GM18870 (cell line): ENCODE results near the gene C3orf52.
A peak's percentile ranks its signal among the peaks of the same experiment; 100 is the strongest.

Experiments used
- ATAC-seq: cut with Tn5 transposase; IDR thresholded peaks from one replicate; pipeline ENCODE4 v1.9.1; 2021; ENCODE audit warnings: moderate library complexity; ENCODE audit not compliant: unreplicated experiment

C3orf52 gene

DNA sequence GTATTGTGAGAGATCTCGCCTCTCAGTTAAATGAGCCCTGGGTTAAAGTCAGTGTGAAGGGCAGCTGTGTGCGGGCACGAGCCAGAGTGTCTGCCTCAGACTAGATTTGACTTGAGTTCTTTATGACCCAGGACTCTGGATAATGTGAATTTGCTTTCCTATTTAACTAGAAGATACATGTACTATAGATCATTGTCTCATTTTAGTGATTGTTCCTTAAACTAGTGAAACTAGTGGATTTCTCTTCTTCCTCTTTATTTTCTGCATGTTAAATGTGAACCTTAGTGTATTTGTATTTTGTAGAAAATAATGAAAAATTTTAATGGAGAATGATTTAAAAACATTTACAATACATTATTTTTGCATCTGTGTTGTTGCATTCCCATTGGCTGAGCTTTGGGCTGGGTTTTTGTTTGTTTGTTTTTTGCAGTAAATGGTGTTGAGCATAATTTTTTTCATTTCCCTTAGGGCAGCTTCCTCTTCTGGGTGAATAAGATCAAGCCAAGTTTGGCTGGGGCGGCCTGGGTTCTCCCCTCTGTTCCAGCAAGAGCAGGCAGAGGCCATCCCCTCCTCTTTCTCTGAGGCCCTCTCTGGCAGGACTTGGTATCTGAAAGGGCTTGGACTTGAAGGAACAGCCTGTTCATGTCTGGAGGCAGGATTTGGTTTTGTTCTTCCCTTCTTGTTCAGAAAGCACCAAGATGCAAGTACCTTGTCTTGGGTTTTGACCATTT lies 31.8 kb downstream of the C3orf52 start:
- ATAC-seq: no peak

DNA sequence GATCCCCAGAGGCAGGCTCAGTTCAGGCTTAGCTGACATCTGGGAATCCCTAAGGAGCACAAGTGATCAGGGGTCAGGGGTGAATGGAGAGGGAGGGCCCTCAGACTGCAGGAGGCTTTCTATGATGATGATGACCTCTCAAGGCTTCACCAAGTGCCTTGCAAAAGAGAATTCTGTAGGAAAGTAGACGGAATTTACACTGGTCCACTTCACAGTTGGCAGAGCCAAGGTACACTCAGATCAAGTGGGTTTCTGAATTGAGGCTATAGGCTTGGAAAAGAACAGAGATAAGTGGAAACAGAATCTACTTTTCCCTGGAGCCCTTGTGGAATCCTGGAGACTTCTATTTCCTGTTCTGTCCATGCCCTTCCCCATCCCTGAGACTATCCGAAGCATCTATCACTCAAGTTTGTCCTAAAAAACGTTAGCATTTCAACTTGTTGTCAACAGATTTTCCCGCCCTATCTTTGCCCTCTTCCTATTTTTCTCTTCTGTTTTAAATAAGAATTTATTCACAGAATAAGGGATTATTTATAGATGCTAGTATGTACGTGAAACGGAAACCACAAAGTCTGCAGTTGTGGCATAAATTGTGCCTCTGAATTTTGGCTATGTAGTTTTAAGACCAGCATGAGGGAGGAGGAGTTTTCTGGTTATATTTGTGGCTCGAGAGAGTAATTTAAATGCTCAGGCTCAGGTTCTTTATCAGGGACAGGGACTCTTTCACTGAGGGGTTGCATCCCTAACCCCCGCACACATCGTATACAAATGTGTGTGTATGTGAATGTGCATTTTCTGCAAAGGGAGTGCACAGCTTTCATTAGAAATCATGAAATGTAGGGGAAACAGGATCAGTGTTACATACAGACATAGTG lies 34.0 kb downstream of the C3orf52 start:
- no peak for ATAC-seq

DNA sequence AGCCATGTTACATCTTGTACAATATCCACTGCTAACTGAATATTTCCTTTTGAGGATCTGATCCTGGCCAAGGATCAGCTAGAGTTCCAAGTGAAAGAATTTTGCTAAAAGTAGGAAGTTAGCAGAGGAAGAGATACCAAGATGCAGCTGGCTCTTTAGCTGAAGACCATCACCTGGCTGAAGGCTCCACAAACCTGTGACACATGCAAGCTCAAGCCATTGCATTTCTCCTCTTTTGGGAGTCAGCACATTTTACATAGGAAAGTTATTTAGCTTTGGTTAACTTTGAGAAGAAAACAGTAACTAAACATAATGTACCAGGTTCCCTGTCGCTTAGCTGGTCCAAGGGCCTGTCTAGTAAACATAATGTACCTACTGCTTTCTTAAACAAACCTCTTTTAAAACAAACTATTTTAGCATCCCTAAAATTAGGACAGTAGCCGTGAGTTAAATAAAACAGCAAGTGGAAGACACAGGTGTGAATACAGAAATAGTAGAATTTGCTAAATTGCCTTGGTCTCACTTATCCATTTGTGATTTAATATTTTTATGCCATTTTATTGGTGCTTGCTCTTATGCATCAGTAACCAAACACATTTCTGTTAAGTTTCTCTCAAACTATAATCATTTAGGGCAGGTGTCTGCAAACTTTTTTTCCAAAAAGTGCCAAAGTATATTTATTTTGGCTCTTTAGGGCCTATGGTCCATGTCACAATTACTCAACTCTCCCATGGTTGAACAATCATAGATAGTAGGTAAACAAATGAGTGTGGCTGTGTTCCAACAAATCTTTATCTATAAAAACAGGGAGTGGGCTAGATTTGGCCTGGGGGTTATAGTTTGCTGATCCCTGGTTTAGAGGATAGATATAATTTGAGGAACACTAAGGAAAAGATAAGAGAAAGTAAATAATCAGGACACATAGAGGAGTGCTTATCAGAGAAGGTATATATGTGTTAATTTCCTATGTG lies 35.7 kb downstream of the C3orf52 start:
- no peak for ATAC-seq

DNA sequence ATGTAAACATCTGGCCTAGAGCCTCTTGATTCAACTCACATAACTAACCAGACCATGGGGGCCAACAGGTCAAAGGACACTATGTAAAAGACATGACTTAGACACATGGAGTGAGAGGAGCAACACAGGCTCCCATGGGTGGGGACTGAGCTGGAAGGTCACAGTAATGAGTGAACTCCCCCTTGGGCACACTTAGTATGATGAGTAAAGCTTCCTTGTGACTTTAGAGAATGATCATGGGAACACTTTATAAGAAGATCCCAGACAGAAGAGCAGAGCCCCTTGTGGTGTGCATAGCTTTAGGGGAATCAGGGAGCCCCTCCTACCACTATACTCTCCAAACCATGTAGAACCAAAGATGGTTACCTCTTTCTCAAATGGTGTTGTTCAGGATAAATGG lies 36.7 kb downstream of the C3orf52 start:
- ATAC-seq: no peak

DNA sequence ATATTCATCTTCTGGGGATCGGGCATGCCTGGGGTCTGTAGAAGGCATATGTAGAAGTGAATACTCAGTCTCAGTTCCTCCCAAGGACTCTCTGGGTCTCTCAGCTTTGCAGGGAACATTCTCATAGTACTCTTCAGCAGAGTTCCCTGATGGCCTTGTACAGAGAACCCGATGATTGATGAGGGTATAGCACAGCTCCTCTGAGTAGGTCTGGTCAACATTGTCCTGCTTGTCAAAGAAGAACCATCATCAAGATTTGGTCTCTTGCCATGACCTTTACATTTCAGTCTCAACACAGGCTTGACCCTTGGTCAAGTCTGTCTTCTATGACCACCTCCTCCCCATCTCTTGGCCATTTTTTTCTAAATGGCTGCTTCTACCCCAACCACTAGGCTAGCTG lies 37.4 kb downstream of the C3orf52 start:
- no peak for ATAC-seq

DNA sequence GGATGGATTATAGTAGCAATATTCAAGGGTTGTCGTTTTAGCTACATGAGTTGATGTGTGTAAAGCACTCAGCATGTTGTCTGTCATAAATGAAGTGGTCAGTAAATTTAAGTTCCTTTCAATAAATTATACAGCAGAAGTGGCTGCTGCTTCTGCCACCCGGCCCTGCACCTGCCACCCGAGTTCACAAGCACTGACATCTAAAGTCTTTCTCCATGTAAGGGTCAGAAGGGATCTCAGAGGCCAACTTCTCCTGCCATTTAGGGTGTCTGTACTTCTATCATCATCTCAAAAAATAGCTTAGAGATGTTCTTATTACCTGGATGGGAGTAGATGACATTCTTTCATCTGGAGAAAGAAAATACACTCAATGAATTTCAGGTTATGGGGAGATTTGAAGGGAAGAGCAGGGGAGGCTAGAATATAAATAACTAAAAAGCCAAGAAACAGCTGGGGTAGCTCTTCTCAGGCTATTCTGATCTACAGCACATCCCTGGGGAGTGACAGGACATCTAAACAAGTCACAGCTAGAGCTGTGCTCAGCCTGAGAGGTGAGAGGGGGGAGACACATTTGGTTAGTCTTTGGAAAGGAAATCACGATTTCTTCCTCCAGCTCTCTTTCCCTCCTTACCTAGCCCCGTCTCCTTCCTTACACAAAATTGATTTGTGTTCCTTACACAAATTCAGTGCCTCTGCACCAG lies 38.9 kb downstream of the C3orf52 start:
- ATAC-seq: no peak

DNA sequence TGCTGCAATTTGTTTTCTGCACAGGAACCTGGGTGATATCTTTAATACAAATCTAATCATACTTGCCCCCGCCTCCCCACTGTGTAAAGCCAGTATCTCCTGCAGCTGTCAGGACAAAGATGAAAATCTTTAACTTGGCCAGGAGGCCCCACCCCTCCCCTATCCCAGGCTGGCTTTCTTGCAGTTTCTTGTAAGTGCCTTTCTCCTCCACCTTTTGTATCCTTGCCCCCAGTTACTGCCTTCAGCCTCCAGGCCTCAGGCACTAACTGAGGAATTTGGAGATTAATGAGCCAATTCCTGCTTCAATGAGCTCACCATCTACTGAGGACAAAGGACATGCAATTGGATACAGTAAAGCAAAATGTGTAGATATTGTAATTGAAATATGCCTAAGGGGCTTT lies 40.3 kb downstream of the C3orf52 start:
- ATAC-seq: no peak

DNA sequence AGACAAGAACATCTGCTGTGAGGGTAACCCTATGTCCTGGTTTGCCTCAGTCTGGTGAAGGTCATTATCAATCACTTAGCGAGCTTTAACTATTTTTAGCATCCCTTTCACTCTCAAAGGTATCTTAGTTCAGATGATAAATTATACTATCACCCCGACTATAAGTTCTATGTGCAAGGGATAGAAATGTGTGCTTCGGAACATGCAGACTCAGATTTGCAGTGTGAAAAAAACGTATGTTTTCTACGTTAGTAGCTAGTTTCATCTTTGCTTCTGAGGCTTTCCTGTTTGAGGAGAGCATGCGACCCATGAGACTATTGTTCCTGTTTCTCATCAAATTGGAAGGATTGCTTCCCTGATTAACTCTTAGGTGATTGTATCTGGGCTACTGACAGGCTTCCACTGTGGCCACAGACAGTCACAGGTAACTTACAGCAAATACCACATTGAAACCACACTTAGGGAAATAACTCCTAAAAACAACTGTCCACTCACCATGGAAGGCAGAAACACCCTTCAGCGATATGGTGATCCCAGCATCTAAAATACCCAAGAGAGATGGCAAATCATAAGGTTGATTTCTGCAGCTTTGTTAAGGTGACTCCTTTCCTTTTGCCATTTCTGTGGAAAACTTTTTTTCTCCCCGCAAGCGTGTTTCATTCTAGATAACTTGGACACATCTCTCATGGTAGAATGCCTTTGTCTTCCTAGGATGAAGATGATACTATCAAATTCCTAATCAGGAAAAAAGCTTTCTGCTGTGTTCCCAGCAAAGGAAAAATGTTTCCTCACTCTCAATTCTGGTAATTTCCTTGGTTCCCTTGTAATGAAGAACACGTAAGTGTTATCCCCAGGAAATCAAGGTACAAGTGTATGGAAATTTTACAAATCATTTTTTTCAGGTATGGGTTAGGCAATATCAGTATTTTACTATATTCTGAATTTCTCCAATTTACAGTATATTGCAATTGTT lies 41.6 kb downstream of the C3orf52 start:
- ATAC-seq: no peak

DNA sequence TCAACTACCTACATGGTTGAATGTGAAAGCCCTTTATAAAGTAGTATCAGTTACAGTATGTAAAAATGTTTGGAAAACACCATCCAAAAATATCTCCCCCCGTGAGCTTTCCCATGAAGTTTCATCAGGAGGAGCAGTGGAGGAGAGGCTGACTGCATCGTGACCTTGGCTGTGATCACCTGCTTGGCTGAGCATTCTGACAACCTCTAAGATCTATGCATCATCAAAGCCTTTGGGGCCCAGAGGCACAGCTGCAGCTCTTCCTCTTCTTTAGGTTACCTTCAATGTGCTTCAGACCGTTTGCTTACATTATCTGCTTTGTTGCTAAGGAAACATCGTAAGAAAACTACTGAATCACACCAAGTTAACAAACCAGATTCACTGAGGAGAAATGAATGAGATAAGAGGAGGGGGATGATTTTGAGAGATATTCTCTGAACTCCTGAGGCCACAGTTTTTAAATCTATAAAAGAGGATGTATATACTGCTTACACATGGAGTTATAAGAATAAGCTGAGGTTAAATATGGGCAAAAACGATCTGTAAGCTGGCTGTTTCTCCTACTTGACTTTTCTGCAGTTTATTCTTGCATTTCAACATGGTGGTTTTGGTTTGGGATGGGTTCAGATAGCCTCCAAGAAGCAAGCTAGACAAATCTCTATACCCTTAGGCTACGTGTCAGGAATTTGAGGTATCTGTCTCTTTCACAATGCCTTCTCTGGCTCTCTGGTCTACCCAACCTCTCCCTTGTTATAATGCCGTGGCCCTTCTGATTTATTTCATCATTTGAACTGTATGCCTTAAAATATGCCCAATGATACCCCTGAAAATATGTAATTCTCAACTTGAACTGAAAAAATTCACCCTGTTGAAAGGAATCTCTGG lies 42.9 kb downstream of the C3orf52 start:
- peak; percentile 32 for ATAC-seq

DNA sequence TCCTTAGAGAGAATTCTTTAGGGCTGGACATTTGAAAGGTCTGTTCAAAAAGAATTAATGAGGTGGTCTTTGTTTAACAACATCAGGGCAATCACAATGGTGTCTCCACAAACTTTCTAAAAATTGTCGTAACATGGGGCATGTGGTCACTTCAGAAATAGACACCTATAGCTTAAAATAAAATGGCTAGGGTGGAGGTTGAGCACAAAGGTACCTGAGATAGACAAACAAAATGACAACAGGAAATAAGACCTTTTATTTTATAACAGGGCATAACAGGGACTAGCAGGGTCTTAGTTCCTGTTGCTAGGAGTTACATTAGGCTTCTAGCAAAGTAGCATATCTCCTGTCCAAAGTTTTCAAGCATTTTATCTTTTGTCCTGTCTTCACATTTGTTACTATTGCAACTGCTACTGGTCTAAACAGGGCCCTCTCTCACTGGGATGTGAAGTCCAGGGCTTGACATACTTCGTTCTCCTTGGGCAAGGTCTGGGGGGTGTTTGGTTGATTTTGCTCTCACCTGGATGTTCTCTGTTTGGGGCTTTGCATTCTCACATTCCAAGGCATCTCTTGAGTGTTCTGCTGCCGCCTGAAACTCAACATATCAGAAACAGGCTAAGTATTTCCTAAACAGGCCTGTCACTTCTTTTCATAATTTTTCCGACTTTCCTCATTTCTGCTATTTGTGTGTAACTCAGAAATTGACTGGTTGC lies 43.9 kb downstream of the C3orf52 start:
- ATAC-seq: no peak

DNA sequence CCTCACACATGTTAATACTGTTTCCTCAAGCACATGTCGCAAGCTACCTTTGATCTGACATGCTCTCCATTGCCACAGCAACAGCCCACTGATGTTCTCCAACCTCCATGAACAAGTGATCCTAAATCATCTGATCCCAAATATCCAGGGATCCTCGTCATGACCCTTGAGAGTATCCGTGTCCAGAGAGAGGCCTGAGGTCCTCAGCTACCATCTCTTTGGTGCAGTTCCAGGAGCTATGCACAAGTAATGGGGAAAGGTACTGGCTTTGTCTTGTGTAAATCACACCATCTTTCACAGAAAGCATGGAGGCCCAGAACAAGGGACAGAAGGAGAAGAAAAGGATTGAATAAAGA lies 44.4 kb downstream of the C3orf52 start:
- ATAC-seq: no peak

DNA sequence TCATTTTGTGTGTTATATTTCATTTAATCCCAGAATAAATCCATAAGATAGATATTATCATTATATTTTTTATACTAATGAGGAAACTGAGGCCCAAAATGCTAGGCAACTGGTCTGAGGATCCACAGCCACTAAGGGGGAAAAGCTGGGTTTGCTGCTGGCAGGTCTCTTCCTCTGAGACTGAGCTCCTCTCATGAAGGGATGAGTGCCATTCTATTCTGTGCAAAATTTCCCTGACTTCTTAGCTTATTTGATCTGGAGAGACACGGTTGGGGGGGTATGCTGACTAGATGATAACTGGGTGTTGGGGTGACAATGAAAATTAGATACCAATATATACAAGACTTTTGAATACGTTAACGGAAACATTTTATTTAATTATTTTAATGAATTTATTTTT lies 44.9 kb downstream of the C3orf52 start:
- no peak for ATAC-seq

DNA sequence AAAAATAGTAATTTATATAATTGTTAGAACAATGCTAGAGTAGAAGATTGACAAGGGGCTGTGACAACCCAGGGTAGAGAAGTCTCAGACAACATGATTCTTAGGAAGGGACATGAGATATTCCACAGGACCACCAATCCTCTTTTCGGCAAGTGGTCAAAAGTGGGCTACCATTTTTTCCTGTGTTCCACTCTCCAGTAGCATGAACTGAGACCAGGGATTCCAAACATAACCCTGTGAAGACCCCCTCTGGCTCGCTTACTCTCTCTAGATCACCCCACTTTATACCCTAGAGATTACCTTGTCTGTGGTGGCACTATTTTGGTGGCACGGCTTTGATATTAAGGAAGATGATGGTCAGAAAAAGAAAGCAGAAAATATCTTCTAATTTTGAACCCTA lies 45.9 kb downstream of the C3orf52 start:
- ATAC-seq: no peak

DNA sequence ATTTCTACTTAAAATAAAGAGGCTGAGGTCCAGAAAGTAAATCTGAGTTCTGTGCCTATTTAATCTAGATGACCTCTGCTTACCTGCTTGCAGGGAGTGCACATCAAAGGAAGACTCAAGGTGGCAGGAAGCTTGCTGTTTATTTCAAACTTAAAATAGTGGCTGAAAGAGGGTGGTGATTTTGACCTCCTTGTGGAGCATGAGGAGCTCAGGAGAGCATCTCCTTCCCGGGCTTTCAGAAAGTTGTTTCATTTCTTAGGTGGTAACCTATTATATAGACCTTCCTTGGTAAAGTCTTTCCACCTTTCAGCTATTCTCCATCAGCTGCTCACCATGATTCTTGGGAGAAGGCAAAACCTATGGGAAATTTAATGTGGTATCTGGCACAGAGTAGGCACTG lies 46.4 kb downstream of the C3orf52 start:
- ATAC-seq: no peak

DNA sequence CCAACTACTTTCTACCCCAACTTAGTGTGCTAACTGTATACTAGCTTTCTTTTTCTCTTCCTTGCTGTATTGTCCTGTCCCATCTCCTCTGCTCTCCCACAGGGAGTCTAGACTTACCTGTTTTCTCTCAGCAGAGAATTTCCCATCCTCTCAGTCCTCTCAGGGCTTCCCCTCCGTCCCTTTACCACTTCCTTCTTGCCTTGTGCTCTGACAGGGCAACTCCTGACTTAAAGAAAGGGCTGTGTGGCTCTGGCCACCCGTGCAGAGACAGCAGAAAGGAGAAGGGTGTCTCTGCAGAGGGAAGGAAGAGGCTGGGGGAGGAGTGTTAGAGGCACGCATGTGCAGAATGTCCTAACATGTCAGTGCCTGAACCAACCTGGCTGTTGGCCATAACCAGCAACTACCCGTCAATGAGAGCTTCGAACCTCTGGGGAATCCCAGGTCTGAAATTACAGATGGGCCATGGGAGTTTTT lies 46.8 kb downstream of the C3orf52 start, which contains the start of gene GCSAM:
Gene GCSAM (minus strand): TSS at position 274 of the 474 bp plus-strand sequence. CDS start 128 bp downstream, at position 146.
- peak; percentile 73 for ATAC-seq

DNA sequence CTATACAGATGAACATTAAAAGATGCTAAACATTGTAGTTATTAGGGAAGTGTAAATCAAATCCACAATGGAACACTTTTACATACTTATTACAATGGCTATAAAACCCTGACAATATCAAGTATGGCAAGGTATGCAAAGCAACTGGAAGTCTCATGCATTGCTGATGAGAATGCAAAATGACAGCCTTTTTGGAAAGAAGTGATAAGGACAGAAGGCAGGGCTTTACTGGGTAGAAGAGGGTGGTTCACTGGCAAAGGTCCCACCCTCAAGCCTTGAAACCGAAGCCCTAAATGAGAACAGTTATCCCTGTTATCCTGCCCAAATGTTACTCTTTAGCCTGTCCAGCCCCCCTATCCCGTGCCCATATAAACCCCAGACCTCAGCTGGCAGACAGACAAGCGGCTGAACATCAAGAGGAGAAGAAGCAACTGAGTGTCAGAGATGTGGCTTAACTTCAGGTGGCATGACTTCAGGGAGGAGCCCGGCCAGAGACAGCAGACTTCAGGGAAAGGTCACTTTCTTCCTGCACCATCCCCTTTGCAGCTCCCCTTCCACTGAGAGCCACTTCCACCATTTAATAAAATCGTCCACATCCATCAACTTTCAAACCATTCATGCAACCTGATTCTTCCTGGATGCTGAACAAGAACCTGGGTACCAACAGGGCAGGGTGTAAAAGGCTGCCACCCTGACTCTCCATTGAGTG lies 47.6 kb downstream of the C3orf52 start:
- ATAC-seq: no peak
